PFSK-1 (cell line): Measurements from ENCODE around the gene PSMC2.

Experiments used
- FOXP2 ChIP-seq: optimal IDR thresholded peaks from 2 replicates; pipeline ENCODE3; 2011; ENCODE audit warnings: borderline replicate concordance, control low read depth, inconsistent platforms; ENCODE audit not compliant: insufficient read depth; ENCODE audit errors: extremely low read length, extremely low read depth
- POLR2AphosphoS5 ChIP-seq: IDR thresholded peaks from 2 replicates; pipeline ENCODE4 v1.6.1; 2012; ENCODE audit warnings: low read depth, mild to moderate bottlenecking, control low read depth, low read length, moderate library complexity
- REST ChIP-seq, 2 experiments: IDR thresholded peaks; 2 replicates each; pipeline versions ENCODE4 v1.6.1 to v1.8.0; 2011 to 2012; ENCODE audit warnings: low read depth in 2 of 2, low read length in 2 of 2, control low read depth in 1 of 2, inconsistent platforms in 1 of 2, mild to moderate bottlenecking in 1 of 2, moderate library complexity in 1 of 2; ENCODE audit not compliant: insufficient read depth in 1 of 2
- SIN3A ChIP-seq: IDR thresholded peaks from 2 replicates; pipeline ENCODE4 v1.6.1; 2012; ENCODE audit warnings: mild to moderate bottlenecking, low read length, moderate library complexity, borderline replicate concordance; ENCODE audit not compliant: insufficient read depth
- TAF1 ChIP-seq: IDR thresholded peaks from 2 replicates; pipeline ENCODE4 v1.6.1; 2012; ENCODE audit warnings: low read length, control low read depth, borderline replicate concordance; ENCODE audit not compliant: insufficient read depth

The PSMC2 gene

GRCh38 chr7:103343758-103344452, 3.5 kb upstream of the PSMC2 start:
- no peak for TF ChIP-seq POLR2AphosphoS5
- TF ChIP-seq FOXP2, result no peak
- no peak for TF ChIP-seq TAF1
- TF ChIP-seq REST (IDR thresholded peaks at IDR 0.05; ENCODE audit: insufficient read depth in 1 of 2, low read depth in 2 of 2, low read length in 2 of 2), result no peak
- 0 out of 2 replicates have a peak, but pooled peaks have one; percentile 44 for TF ChIP-seq SIN3A

- TF ChIP-seq FOXP2, result peak; percentile 52
- peak; percentile 95; the same call in 1 of the 2 replicates for TF ChIP-seq SIN3A
- TF ChIP-seq POLR2AphosphoS5, result peak; percentile 95
- TF ChIP-seq TAF1, result peak; percentile 94; the same call in 1 of the 2 replicates
- TF ChIP-seq REST (IDR thresholded peaks at IDR 0.05; ENCODE audit: insufficient read depth in 1 of 2, low read depth in 2 of 2, low read length in 2 of 2), result peak in 1 of 2 experiments; percentile 69; a peak in 1 of 4 replicates
These were observed 2.8 kb upstream of the PSMC2 start, which contains the start of gene DNAJC2 for GRCh38 chr7:103344453-103345149. Gene DNAJC2 (minus strand): TSS chr7:103344767. CDS start chr7:103344622, 145 bp downstream.

DNA sequence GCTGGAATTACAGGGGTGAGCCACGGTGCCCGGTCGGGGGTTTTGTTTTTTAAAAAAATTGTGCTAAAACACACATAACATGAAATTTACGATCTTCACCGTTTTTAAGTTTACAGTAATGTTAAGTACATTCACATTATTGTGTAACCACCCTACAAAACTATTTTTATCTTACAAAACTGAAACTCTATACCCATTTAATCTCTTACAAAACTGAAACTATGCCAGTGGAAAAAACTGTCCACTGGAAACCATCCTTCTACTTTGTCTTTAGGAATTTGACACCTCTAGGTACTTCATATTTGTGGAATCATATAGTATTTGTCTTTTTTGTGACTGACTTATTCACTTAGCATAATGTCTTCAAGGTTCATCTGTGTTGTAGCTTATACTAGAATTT, 1.0 kb upstream of the PSMC2 start:
- no peak for TF ChIP-seq REST (IDR thresholded peaks at IDR 0.05; ENCODE audit: insufficient read depth in 1 of 2, low read depth in 2 of 2, low read length in 2 of 2)
- TF ChIP-seq TAF1, result no peak
- no peak for TF ChIP-seq POLR2AphosphoS5
- no peak for TF ChIP-seq FOXP2
- no peak for TF ChIP-seq SIN3A

- TF ChIP-seq TAF1 (no peak), SIN3A (no peak), POLR2AphosphoS5 (no peak), FOXP2 (no peak), REST (IDR thresholded peaks at IDR 0.05; ENCODE audit: insufficient read depth in 1 of 2, low read depth in 2 of 2, low read length in 2 of 2) (no peak)
These were observed 1.0 kb downstream of the PSMC2 start for GRCh38 chr7:103348452-103348851.
